RCC 7860 (cell line): ENCODE measurements around the gene MAP3K2.
"Not testable (repeated sequence)": the region's sequence is repeated elsewhere in the genome, so short reads cannot be mapped to it uniquely, and the experiment has no call there.

Experiments used
- DNase-seq: peaks from one replicate; pipeline ENCODE4 v3.0.0-alpha.2; 2015; ENCODE audit warnings: low spot score
- FAIRE-seq: peaks from 2 replicates; lab custom pipeline; 2012; peaks lifted over from hg19 to GRCh38; lab: Jason Lieb, UNC

Gene MAP3K2

DNA sequence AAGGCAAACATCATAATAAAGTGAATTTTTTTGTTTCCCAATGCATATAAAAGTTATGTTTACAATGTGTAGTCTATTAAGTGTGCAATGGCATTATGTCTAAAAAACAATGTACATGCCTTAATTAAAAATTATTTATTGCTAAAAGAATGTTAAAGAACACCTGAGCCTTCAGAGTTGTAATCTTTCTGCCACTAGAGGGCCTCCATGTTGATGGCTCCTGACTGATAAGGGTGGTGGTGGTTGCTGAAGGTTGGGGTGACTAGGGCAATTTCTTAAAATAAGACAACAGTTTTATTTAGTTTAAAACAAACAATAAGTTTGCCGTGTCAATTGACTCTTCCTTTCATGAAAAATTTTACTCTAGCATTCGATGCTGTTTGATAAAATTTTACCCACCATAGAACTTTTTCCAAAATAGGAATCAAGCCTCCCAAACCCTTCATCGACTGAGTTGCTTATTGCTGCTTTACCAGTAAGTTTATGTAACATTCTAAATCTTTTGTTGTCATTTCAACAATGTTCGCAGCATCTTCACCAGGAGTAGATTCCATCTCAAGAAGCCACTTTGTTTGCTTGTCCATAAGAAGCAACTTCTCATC lies 32.3 kb downstream of the MAP3K2 start:
- FAIRE-seq (no peak), DNase-seq (no peak)

DNA sequence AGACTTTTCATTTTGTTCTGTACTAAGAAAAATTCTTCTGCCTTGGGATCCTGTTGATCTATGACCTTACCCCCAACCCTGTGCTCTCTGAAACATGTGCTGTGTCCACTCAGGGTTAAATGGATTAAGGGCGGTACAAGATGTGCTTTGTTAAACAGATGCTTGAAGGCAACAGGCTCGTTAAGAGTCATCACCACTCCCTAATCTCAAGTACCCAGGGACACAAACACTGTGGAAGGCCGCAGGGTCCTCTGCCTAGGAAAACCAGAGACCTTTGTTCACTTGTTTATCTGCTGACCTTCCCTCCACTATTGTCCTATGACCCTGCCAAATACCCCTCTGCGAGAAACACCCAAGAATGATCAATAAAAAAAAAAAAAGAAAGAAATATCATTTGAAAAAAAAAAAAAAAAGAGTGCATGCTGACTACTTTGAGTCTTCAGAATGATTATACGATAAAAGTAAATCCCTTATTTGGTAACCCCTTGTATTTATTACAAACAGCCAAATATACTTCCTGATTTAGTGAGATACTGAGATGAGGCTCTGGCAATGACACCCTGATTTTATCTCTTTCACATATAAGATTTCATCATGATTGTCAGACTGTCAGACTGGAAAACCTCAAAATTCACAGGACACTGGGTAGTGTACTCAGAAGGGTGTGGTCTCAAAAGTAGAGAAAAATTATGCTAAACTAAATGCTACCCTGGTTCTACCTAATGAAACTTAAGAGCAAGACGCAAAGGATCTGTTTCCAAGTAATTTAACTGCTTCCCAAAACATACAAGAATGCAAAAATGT lies 33.7 kb downstream of the MAP3K2 start:
- DNase-seq, FAIRE-seq: not testable (repeated sequence)

DNA sequence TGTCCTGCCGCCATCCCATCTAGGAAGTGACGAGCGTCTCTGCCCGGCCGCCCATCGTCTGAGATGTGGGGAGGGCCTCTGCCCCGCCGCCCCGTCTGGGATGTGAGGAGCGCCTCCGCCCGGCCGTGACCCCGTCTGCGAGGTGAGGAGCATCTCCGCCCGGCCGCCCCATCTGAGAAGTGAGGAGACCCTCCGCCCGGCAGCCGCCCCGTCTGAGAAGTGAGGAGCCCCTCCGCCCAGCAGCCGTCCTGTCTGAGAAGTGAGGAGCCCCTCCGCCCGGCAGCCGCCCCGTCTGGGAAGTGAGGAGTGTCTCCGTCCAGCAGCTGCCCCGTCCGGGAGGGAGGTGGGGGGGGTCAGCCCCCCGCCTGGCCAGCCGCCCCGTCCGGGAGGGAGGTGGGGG lies 34.6 kb downstream of the MAP3K2 start:
- not testable (repeated sequence) for FAIRE-seq, DNase-seq

GRCh38 chr2:127351603-127352002 lies 36.2 kb downstream of the MAP3K2 start:
- FAIRE-seq (no peak), DNase-seq (no peak)

DNA sequence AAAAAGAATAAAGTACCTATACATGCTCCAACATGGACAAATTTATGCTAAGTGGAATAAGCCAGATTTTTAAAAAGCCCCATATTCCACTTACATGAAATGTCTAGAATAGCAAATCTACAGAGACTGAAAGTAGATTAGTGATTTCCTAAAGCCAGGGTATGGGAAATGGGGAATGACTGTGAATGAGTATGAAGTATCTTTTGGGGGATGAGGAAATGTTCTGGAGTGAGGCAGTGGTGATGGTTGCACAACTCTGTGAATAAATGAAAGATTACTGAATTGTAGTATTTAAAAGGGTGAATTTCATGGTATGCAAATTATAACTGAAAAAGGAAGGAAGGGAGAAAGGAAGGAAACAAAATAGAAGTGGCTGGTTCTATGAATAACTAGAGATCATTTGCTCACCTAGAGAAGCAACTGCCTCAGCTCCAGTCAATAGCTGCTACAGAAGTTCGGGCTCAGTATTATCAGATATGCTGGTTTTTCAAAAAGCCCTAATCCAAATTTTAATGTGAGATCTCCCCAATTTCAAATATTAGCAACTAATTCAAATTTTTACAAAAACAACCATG lies 39.3 kb downstream of the MAP3K2 start:
- no peak for FAIRE-seq
- no peak for DNase-seq

- no peak for DNase-seq
- no peak for FAIRE-seq
These were observed 39.9 kb downstream of the MAP3K2 start for GRCh38 chr2:127347734-127348392.

DNA sequence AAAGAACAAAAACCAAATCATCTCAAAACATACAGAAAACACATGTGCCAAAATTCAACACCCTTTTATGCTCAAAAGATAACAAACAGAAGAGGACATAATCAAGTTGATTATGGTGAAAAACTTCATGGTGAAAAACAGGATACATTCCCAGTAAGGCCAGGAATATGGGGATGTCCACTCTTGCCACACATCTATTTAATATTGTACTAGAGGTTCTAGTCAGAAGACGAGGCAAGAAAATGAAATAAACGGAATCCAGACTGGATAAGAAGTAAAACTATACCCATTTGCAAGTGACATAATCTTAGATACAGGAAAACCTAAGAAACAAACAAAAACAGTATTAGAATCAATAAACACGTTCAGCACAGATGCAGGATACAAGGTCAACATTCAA lies 40.8 kb downstream of the MAP3K2 start:
- no peak for DNase-seq
- FAIRE-seq: no peak

DNA sequence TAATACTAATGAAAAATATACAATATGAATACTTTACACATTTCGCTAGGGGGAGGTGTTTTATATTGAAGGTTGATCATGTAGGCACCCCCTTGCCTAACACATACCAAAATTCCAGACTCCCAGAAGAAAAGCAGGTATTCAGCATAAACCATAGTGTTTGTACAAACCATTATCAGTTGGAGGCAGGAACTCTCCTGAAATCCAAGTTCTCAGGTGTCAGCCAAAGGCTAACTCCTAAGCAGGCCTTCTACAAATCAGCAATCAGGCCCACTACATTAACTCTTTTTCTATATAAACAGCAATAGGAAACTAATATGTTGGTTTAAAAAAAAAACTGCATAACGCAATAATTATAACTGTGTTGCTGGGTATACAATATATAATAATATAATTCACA lies 44.5 kb downstream of the MAP3K2 start:
- no peak for DNase-seq
- FAIRE-seq: no peak

DNA sequence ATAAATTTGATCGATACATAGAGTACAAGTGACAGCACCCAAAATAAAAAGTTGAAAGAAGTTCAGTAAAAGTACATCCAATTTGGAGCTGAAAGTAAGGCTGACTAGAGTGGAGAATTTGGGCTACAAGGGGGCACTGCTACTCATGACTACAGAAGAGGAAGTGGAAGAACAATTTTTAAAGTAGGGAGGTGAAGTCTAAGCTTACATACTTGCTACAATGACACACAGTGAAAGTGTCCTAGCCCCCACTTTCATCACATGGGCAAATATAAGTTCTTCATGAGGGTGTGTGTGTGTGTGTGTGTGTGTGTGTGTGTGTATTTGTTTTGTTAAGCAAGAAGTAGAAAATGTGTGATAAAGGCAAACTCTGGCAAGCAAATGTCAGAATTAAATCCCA lies 45.7 kb downstream of the MAP3K2 start:
- FAIRE-seq (no peak), DNase-seq (no peak)

DNA sequence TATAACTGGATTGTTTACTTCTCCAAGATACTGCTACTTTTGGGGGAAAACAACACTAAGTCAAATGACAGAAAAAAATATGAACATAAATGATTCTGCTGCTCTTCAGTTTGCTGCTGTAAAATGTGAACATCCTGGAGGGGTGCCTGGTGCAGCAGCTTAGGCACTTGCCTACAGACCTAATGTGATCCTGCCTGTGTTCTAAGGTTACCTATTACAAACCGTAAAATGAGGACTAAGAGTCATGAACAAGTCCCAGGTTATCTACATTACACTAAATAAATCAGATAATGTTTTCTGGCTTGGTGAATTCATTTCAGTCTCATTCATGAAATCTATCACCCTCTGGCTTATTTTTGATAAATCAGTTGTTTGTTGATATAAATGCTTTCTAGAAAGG lies 55.4 kb downstream of the MAP3K2 start:
- FAIRE-seq (no peak), DNase-seq (no peak)

DNA sequence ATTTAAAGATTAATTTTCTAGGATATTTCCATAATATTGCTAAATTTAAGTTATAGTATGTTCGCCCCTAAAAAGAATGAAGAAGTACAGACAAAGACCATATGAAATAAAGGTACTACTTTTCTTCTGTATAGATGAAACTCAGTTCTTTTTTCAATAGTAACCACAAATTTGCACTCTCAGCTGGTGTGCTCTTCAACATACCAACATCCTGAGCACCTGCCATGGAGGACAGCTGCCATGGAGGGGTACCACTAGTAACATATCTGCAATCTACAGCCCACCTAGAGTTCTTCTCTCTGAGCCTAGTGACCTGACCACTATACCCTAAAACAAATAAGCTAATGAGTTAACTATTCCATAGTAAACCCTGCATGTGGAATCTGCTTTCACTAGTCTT lies 57.0 kb downstream of the MAP3K2 start:
- FAIRE-seq: no peak
- DNase-seq: no peak

DNA sequence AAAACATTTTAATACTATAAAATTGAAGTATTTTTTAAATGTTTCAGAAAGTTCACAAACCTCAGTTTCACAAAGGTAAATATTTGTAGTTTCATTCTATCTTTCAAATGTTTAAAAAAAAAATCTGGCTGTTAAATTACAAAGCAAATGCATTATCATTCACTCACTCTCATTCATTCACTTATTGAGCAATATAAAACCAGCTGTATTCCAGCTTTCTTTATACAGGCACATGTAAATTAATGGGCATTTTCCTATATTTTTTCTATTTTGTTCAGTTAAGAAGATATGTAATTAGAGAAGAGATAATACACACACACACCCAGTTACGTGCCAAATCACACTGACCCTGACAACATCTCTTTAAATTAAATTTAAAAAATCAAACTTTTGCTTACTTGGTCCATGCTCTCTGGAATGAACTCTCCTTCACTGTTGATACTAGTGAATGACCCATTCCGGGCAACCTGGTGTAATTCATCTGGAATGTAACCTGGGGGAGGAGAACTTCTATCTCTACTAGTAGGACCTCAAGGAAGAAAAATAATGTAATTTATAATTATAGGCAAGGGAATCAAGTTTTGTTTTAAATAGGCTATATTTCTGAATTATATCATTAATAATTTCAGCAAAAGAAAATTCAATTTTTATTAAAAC lies 61.4 kb downstream of the MAP3K2 start:
- FAIRE-seq: peak; percentile 10
- no peak for DNase-seq

GRCh38 chr2:127324635-127325034 lies 63.1 kb downstream of the MAP3K2 start:
- peak; percentile 65 for FAIRE-seq

GRCh38 chr2:127321303-127321702 lies 66.5 kb downstream of the MAP3K2 start:
- DNase-seq: no peak
- FAIRE-seq: no peak

More at GRCh38 chr2:127324635-127325034, 63.1 kb downstream of the MAP3K2 start:
- DNase-seq: peak; percentile 44

DNA sequence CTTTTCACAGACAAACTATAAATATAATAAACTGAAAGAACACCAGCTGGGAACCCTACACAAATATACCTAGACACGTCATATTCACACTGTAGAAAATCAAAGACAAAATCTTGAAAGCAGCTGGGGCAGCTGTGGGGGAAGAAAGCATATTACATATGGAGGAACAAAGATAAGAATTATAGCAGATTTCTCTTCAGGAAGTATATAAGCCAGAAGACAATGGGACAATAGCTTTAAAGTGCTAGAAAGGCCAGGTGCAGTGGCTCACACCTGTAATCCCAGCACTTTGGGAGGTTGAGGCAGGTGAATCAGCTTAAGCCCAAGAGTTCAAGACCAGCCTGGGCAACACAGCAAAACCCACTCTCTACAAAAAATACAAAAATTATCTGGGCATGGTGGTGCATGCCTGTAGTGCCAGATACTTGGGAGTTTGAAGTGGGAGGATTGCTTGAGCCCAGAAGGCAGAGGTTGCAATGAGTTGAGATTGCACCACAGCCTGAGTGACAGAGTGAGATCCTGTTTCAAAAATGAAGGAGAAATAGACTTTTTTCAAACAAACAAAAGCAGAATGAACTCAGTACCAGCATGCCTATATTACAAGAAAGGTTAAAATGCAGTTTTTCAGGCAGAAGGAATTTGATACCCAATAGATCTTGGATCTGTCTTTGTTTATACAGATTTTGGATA lies 67.0 kb downstream of the MAP3K2 start:
- FAIRE-seq (no peak), DNase-seq (no peak)

DNA sequence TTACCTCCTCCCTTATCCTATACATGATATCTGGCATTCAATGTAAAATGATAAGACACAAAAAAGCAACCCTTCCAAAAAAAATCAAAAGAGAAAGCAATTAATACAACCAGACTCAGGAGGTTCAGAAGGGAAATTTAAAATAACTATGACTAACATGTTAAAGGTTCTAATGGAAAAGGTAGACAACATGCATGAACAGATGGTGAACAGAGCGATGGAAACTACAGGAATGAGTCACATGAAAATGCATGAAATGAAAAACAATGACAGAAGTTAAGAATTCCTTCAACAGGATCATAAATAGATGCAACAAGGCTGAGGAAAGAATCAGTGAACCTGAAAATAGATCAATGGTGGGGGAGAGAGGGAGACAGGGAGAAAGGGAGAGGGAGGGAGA lies 67.7 kb downstream of the MAP3K2 start:
- FAIRE-seq (no peak), DNase-seq (no peak)

DNA sequence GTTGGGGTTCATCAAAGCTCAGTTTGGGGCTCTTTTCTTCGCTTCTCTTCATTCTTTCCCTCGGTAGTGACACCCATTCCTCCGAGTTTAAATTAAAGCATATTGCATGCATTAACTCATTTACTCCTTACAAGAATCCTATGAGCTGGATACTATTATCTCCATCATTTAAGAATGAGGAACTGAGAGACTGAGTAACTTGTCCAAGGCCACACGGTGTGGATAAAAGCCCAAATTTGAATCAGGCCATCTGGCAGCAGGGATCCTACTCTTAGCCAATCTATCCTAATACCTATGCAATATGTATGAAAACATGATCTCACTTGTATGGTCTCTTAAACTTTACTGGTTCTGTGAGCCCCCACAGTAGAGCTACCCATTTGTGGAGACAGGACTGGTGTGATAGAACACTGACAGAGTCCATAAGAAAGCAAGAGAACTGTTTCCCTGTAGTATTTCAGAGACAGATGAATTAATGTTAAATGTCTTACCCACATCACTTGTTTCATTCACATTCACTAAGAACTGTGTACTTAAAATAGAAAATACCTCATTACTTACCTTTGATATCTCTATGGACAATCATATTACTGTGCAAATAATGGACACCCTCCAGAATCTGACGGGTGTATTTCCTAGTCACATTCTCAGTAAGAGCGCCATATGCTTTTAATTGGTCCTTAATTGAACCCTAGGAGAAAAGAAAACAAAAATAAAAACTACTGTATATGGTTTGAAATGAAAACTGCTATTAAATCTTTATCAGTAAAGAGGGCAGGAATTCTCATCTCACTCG lies 73.4 kb downstream of the MAP3K2 start:
- no peak for DNase-seq
- no peak for FAIRE-seq

GRCh38 chr2:127313406-127313805 lies 74.4 kb downstream of the MAP3K2 start:
- FAIRE-seq (no peak), DNase-seq (no peak)

DNA sequence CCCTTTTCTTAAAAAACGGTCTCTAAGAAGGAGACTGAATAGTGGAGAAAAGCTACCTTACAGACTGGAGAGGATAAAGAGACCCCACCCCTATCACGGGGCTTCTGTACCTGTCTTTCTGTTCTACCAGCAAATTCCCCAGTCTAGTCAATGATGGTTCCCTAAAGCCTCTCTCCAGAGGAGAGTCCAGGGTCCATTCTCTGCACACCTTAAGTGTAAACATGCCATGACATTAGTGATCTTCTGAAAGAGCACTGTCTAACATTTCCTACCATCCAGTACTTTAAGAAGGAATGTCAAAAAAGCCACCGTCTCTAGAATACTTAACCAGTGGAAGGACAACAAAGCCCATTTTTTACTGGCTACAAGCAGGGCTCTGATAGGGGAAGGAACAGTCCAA lies 76.8 kb downstream of the MAP3K2 start:
- no peak for DNase-seq
- FAIRE-seq: no peak

GRCh38 chr2:127309468-127309867 lies 78.3 kb downstream of the MAP3K2 start:
- DNase-seq (no peak), FAIRE-seq (no peak)
